ENCODE measurements around the gene CHD5. TPM values are rescaled to one million over a fixed set of nuclear protein-coding genes. Genes with fewer than 3 reads are reported as not detected.

CHD5 gene
- polyA plus RNA-seq, 1 donor from 2014 or later, result 22.0 TPM

GRCh38 chr1:6118415-6118814 is 61.7 kb downstream of the CHD5 start:
- no peak overlapping the region for H3K4me2 ChIP-seq (ENCODE audit: low read length)
- no peaks in the 10 kb centered on the region for H3K9me3 ChIP-seq (ENCODE audit: low read length)
- no peak overlapping the region for H3K27ac ChIP-seq (ENCODE audit: low read length)
- no peaks in the 10 kb centered on the region for H3F3A ChIP-seq (ENCODE audit: insufficient read depth, low read length, poor library complexity, severe bottlenecking)
- H3K9ac ChIP-seq (ENCODE audit: low read length), result no peak overlapping the region
- H3K9me2 ChIP-seq (ENCODE audit: insufficient read depth, low read length), result no peaks in the 10 kb centered on the region
- no peak overlapping the region for H3K4me3 ChIP-seq (ENCODE audit: low read length)
- no peaks in the 10 kb centered on the region for H3K79me2 ChIP-seq (replicated peaks; ENCODE audit: insufficient read depth, low read length)
- TF ChIP-seq CTCF (IDR thresholded peaks at IDR 0.05; ENCODE audit: poor library complexity, severe bottlenecking) (no peak), POLR2AphosphoS5 (IDR thresholded peaks at IDR 0.05) (no peak)
- no peaks in the 10 kb centered on the region for H3K36me3 ChIP-seq (ENCODE audit: insufficient read depth, low read length)
- H3K27me3 ChIP-seq (ENCODE audit: insufficient read depth, low read depth, low read length), result no peaks in the 10 kb centered on the region
- no peak overlapping the region for H2AFZ ChIP-seq (ENCODE audit: low read depth, low read length)
- no peaks in the 10 kb centered on the region for H4K20me1 ChIP-seq (ENCODE audit: insufficient read depth)

- no peaks in the 10 kb centered on the region for H3K36me3 ChIP-seq (ENCODE audit: insufficient read depth, low read length)
- no peak overlapping the region for H2AFZ ChIP-seq (ENCODE audit: low read depth, low read length)
- no peaks in the 10 kb centered on the region for H3K9me3 ChIP-seq (ENCODE audit: low read length)
- TF ChIP-seq TAF1 (IDR thresholded peaks at IDR 0.05; ENCODE audit: low read depth), result no peak
- no peak for TF ChIP-seq CTCF (IDR thresholded peaks at IDR 0.05; ENCODE audit: poor library complexity, severe bottlenecking)
- TF ChIP-seq, protein P1, sequence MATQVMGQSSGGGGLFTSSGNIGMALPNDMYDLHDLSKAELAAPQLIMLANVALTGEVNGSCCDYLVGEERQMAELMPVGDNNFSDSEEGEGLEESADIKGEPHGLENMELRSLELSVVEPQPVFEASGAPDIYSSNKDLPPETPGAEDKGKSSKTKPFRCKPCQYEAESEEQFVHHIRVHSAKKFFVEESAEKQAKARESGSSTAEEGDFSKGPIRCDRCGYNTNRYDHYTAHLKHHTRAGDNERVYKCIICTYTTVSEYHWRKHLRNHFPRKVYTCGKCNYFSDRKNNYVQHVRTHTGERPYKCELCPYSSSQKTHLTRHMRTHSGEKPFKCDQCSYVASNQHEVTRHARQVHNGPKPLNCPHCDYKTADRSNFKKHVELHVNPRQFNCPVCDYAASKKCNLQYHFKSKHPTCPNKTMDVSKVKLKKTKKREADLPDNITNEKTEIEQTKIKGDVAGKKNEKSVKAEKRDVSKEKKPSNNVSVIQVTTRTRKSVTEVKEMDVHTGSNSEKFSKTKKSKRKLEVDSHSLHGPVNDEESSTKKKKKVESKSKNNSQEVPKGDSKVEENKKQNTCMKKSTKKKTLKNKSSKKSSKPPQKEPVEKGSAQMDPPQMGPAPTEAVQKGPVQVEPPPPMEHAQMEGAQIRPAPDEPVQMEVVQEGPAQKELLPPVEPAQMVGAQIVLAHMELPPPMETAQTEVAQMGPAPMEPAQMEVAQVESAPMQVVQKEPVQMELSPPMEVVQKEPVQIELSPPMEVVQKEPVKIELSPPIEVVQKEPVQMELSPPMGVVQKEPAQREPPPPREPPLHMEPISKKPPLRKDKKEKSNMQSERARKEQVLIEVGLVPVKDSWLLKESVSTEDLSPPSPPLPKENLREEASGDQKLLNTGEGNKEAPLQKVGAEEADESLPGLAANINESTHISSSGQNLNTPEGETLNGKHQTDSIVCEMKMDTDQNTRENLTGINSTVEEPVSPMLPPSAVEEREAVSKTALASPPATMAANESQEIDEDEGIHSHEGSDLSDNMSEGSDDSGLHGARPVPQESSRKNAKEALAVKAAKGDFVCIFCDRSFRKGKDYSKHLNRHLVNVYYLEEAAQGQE (IDR thresholded peaks at IDR 0.05; ENCODE audit: borderline replicate concordance), result no peak
- TF ChIP-seq POLR2AphosphoS5 (IDR thresholded peaks at IDR 0.05), result no peak
- no peak overlapping the region for H3K27ac ChIP-seq (ENCODE audit: low read length)
- H3K79me2 ChIP-seq (replicated peaks; ENCODE audit: insufficient read depth, low read length), result no peaks in the 10 kb centered on the region
- no peak overlapping the region for H3K4me3 ChIP-seq (ENCODE audit: low read length)
- H3K9me2 ChIP-seq (ENCODE audit: insufficient read depth, low read length), result no peaks in the 10 kb centered on the region
- H3K4me2 ChIP-seq (ENCODE audit: low read length), result no peak overlapping the region
- no peaks in the 10 kb centered on the region for H3F3A ChIP-seq (ENCODE audit: insufficient read depth, low read length, poor library complexity, severe bottlenecking)
- no peaks in the 10 kb centered on the region for H3K27me3 ChIP-seq (ENCODE audit: insufficient read depth, low read depth, low read length)
- H4K20me1 ChIP-seq (ENCODE audit: insufficient read depth), result no peaks in the 10 kb centered on the region
- H3K9ac ChIP-seq (ENCODE audit: low read length), result no peak overlapping the region
Observed at GRCh38 chr1:6117624-6118023, 62.5 kb downstream of the CHD5 start.

- no peak overlapping the region for H2AFZ ChIP-seq (ENCODE audit: low read depth, low read length)
- H3K4me3 ChIP-seq (ENCODE audit: low read length), result no peak overlapping the region
- no peaks in the 10 kb centered on the region for H4K20me1 ChIP-seq (ENCODE audit: insufficient read depth)
- H3K4me2 ChIP-seq (ENCODE audit: low read length), result no peak overlapping the region
- no peaks in the 10 kb centered on the region for H3K9me2 ChIP-seq (ENCODE audit: insufficient read depth, low read length)
- no peaks in the 10 kb centered on the region for H3K27me3 ChIP-seq (ENCODE audit: insufficient read depth, low read depth, low read length)
- H3K27ac ChIP-seq (ENCODE audit: low read length), result no peak overlapping the region
- no peaks in the 10 kb centered on the region for H3K79me2 ChIP-seq (replicated peaks; ENCODE audit: insufficient read depth, low read length)
- H3K9me3 ChIP-seq (ENCODE audit: low read length), result no peaks in the 10 kb centered on the region
- no peaks in the 10 kb centered on the region for H3F3A ChIP-seq (ENCODE audit: insufficient read depth, low read length, poor library complexity, severe bottlenecking)
- no peaks in the 10 kb centered on the region for H3K36me3 ChIP-seq (ENCODE audit: insufficient read depth, low read length)
- no peak overlapping the region for H3K9ac ChIP-seq (ENCODE audit: low read length)
- no peak for TF ChIP-seq SMC3 (conservative IDR thresholded peaks at IDR 0.05; ENCODE audit: poor library complexity)
- TF ChIP-seq POLR2AphosphoS5 (IDR thresholded peaks at IDR 0.05), result no peak
- TF ChIP-seq EZH2 (IDR thresholded peaks at IDR 0.05; ENCODE audit: borderline replicate concordance, insufficient read depth, low read length, poor library complexity, severe bottlenecking), result no peak
- no peak for TF ChIP-seq TAF1 (IDR thresholded peaks at IDR 0.05; ENCODE audit: low read depth)
- no peak for TF ChIP-seq EP300 (conservative IDR thresholded peaks at IDR 0.05; ENCODE audit: poor library complexity, severe bottlenecking)
- TF ChIP-seq, protein P1 (IDR thresholded peaks at IDR 0.05; ENCODE audit: borderline replicate concordance), result no peak
- TF ChIP-seq MXI1 (conservative IDR thresholded peaks at IDR 0.05; ENCODE audit: poor library complexity, severe bottlenecking), result no peak
- no peak for TF ChIP-seq RAD21 (conservative IDR thresholded peaks at IDR 0.05)
Observed at GRCh38 chr1:6117064-6117463, 63.1 kb downstream of the CHD5 start.

Measured in neural cell (in vitro differentiated cells).